ENCODE measurements around the gene CNOT3.

Gene CNOT3

GRCh38 chr19:54115109-54116063, 22.2 kb upstream of the CNOT3 start, which contains the start of the genes PRPF31 and TFPT:
TSS of gene PRPF31 (plus strand) at chr19:54115754. CDS start at chr19:54118279, 2,525 bp downstream.
TSS of gene TFPT (minus strand) at chr19:54115657. CDS start at chr19:54115269, 388 bp downstream.
- peak; percentile 89 to 96 for DNase-seq (ENCODE audit: extremely low read depth in 1 of 2, low read depth in 1 of 2)

GRCh38 chr19:54121259-54121658, 16.3 kb upstream of the CNOT3 start:
- no peak for DNase-seq (ENCODE audit: extremely low read depth in 1 of 2, low read depth in 1 of 2)

GRCh38 chr19:54123682-54124081, 13.9 kb upstream of the CNOT3 start:
- no peak for DNase-seq (ENCODE audit: extremely low read depth in 1 of 2, low read depth in 1 of 2)

GRCh38 chr19:54124393-54124792, 13.2 kb upstream of the CNOT3 start:
- no peak for DNase-seq (ENCODE audit: extremely low read depth in 1 of 2, low read depth in 1 of 2)

GRCh38 chr19:54125713-54126112, 11.8 kb upstream of the CNOT3 start:
- no peak for DNase-seq (ENCODE audit: extremely low read depth in 1 of 2, low read depth in 1 of 2)

- no peak for DNase-seq (ENCODE audit: extremely low read depth in 1 of 2, low read depth in 1 of 2)
Measured at GRCh38 chr19:54127688-54128440, 9.7 kb upstream of the CNOT3 start.

- no peak for DNase-seq (ENCODE audit: extremely low read depth in 1 of 2, low read depth in 1 of 2)
Measured at GRCh38 chr19:54128441-54128725, 9.2 kb upstream of the CNOT3 start.

- DNase-seq (ENCODE audit: extremely low read depth in 1 of 2, low read depth in 1 of 2), result no peak
Measured at GRCh38 chr19:54128796-54129616, 8.6 kb upstream of the CNOT3 start.

- DNase-seq (ENCODE audit: extremely low read depth in 1 of 2, low read depth in 1 of 2), result no peak
Measured at GRCh38 chr19:54129617-54129996, 8.0 kb upstream of the CNOT3 start.

- no peak for DNase-seq (ENCODE audit: extremely low read depth in 1 of 2, low read depth in 1 of 2)
Measured at GRCh38 chr19:54133312-54133956, 4.1 kb upstream of the CNOT3 start.

- no peak for DNase-seq (ENCODE audit: extremely low read depth in 1 of 2, low read depth in 1 of 2)
Measured at GRCh38 chr19:54133957-54134590, 3.5 kb upstream of the CNOT3 start.

- no peak for DNase-seq (ENCODE audit: extremely low read depth in 1 of 2, low read depth in 1 of 2)
Measured at GRCh38 chr19:54136086-54136863, 1.3 kb upstream of the CNOT3 start.

GRCh38 chr19:54136864-54137698, 481 bp upstream of the CNOT3 start:
- DNase-seq (ENCODE audit: extremely low read depth in 1 of 2, low read depth in 1 of 2), result peak; percentile 98 to 99

GRCh38 chr19:54138489-54139256, 1.1 kb downstream of the CNOT3 start:
- DNase-seq (ENCODE audit: extremely low read depth in 1 of 2, low read depth in 1 of 2), result peak; percentile 20 to 50

- DNase-seq (ENCODE audit: extremely low read depth in 1 of 2, low read depth in 1 of 2), result no peak
Measured at GRCh38 chr19:54141356-54141755, 3.8 kb downstream of the CNOT3 start.

- DNase-seq (ENCODE audit: extremely low read depth in 1 of 2, low read depth in 1 of 2), result no peak
Measured at GRCh38 chr19:54142166-54142780, 4.7 kb downstream of the CNOT3 start.

GRCh38 chr19:54145541-54146158, 8.1 kb downstream of the CNOT3 start:
- DNase-seq (ENCODE audit: extremely low read depth in 1 of 2, low read depth in 1 of 2), result no peak

All from stimulated activated CD8-positive, alpha-beta memory T cell treated with anti-CD3 and anti-CD28 coated beads, Interleukin-7, amount 100 ng/mL, for 48 hours (primary cell).